CD8-positive, alpha-beta memory T cell (primary cell): ENCODE data around the gene IGF2BP1. TPM values are rescaled to one million over a fixed set of nuclear protein-coding genes. Genes with fewer than 3 reads are reported as not detected.

Experiments used
- CTCF ChIA-PET: fragments of 350-600 bp; sonication (Branson Sonifier 250); formaldehyde crosslinking; loops from one replicate; lab custom pipeline; 2021; ENCODE audit warnings: antibody characterized with exemption; lab: Charles Lee
- POLR2A ChIA-PET: fragments of 350-600 bp; sonication (Branson Sonifier 250); formaldehyde crosslinking; loops from one replicate; lab custom pipeline; 2021; ENCODE audit warnings: antibody characterized with exemption; lab: Charles Lee
- DNase-seq, 5 donors: peaks; one replicate each; pipeline versions ENCODE4 v3.0.0 to v3.0.0-alpha.2; 2020 to 2022; ENCODE audit warnings: mixed read lengths in 1 of 5
- H3K27ac ChIP-seq: one replicate; pipeline ENCODE4 v1.7.0; 2013; ENCODE audit warnings: low read depth, mild to moderate bottlenecking, low read length, moderate library complexity
- H3K27me3 ChIP-seq: 2 replicates; pipeline ENCODE4 v1.7.0; 2013; ENCODE audit warnings: low read length, mild to moderate bottlenecking; ENCODE audit not compliant: insufficient read depth, poor library complexity, severe bottlenecking
- H3K36me3 ChIP-seq: 2 replicates; pipeline ENCODE4 v1.7.0; 2013; ENCODE audit warnings: mild to moderate bottlenecking, low read length, moderate library complexity; ENCODE audit not compliant: insufficient read depth
- H3K4me1 ChIP-seq: 2 replicates; pipeline ENCODE4 v1.7.0; 2013; ENCODE audit warnings: mild to moderate bottlenecking, low read length, moderate library complexity; ENCODE audit not compliant: insufficient read depth
- H3K4me3 ChIP-seq: 2 replicates; pipeline ENCODE4 v1.7.0; 2013; ENCODE audit warnings: mild to moderate bottlenecking, low read length
- H3K9me3 ChIP-seq: 2 replicates; pipeline ENCODE4 v1.7.0; 2013; ENCODE audit warnings: mild to moderate bottlenecking, low read length
- H3K27ac Mint-ChIP-seq, 8 donors: one replicate each; pipeline ENCODE4 v1.8.0; 2020 to 2021; ENCODE audit warnings: mixed read lengths in 8 of 8, mild to moderate bottlenecking in 6 of 8, inconsistent platforms in 3 of 8, moderate library complexity in 3 of 8
- H3K27me3 Mint-ChIP-seq, 2 donors: one replicate each; pipeline ENCODE4 v1.8.0; 2020 to 2021; ENCODE audit warnings: mixed read lengths in 2 of 2, mild to moderate bottlenecking in 1 of 2, moderate library complexity in 1 of 2
- H3K36me3 Mint-ChIP-seq, 3 donors: one replicate each; pipeline ENCODE4 v1.8.0; 2020 to 2021; ENCODE audit warnings: mixed read lengths in 3 of 3, inconsistent platforms in 1 of 3, mild to moderate bottlenecking in 1 of 3
- H3K4me1 Mint-ChIP-seq, 3 donors: one replicate each; pipeline ENCODE4 v1.8.0; 2020 to 2021; ENCODE audit warnings: mixed read lengths in 3 of 3, inconsistent platforms in 1 of 3, mild to moderate bottlenecking in 1 of 3
- H3K4me3 Mint-ChIP-seq, 7 donors: one replicate each; pipeline ENCODE4 v1.8.0; 2020 to 2021; ENCODE audit warnings: mixed read lengths in 7 of 7, mild to moderate bottlenecking in 6 of 7, moderate library complexity in 4 of 7, inconsistent platforms in 2 of 7
- H3K9me3 Mint-ChIP-seq, 5 donors: one replicate each; pipeline ENCODE4 v1.8.0; 2020 to 2022; ENCODE audit warnings: mixed read lengths in 5 of 5, mild to moderate bottlenecking in 3 of 5, moderate library complexity in 2 of 5, inconsistent platforms in 1 of 5
- polyA plus RNA-seq: library from polyadenylated mRNA; unstranded; fragments of 300-500 nt; fragmentation: Illumina TruSeq; gene quantifications from one replicate; pipeline ENCODE4 v1.2.3, GENCODE V29; 2021
- total RNA-seq, 2 experiments: library from RNA; stranded (reverse); gene quantifications; one replicate each; pipeline ENCODE4 v1.2.3, GENCODE V29; 2021

IGF2BP1 gene
- total and polyA plus RNA-seq, 3 experiments from 2014 or later, result 0.24 to 0.28 TPM; not detected in 1

DNA sequence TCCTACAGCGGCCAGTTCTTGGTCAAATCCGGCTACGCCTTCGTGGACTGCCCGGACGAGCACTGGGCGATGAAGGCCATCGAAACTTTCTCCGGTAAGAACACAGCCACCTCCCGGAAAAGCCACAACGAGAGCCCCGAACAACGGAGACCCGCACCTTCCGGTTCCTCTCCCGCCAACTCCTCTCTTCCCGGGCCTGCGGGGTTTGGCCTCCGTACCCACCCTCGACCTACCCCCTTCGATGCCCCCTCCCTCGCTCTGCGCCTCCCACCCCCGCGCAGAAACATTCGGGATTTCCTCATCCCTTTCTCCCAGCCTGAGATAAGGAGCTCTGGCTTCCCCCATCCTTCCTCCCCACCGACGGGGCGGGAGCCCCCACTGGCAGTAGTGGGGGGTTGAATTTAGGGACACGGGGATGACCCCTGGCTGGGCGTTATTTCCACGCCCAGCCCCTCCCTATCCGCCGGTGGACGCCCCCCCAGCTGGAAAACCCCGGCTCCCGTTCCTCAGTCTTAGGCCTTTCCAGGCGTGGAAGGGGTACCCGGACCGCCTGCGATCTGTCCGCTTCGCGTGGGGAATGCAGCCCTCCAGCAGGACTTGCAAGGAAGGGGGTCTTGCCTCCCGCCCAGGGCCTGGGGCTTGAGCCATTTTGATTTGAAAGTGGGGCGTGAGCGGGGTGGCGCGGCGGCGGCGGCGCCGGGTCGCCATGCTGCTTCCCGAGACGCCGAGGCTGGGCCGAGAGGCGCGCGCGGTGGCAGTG is 822 bp downstream of the IGF2BP1 start:
- H3K36me3 Mint-ChIP-seq, result no peaks in the 10 kb centered on the region
- Histone ChIP-seq H3K4me1 (peaks cover 32% of the 10 kb centered on the region), H3K27me3 (peaks cover 72% of the 10 kb centered on the region), H3K27ac (peak overlapping the region; percentile 76), H3K4me3 (peak overlapping the region; percentile 25), H3K9me3 (no peaks in the 10 kb centered on the region), H3K36me3 (no peaks in the 10 kb centered on the region)
- peak overlapping the region in 6 of 7 donors; percentile 57 to 85 (median 64) for H3K4me3 Mint-ChIP-seq
- peaks cover 19 to 34% (median 30%) of the 10 kb centered on the region in 3 donors for H3K4me1 Mint-ChIP-seq
- peak overlapping the region in 2 of 8 donors; percentile 29 to 63 for H3K27ac Mint-ChIP-seq
- POLR2A ChIA-PET, result interaction anchor here (0.8 kb wide), 2 partner anchors 53 to 788 kb away, joined by 3 to 4 read pairs; partner anchors contain the start of gene SNF8
- peaks cover 73 to 92% of the 10 kb centered on the region in 2 donors for H3K27me3 Mint-ChIP-seq
- no peak for DNase-seq
- CTCF ChIA-PET, result no interaction called here
- H3K9me3 Mint-ChIP-seq, result peaks cover 0 to 11% (median 8%) of the 10 kb centered on the region in 5 donors

DNA sequence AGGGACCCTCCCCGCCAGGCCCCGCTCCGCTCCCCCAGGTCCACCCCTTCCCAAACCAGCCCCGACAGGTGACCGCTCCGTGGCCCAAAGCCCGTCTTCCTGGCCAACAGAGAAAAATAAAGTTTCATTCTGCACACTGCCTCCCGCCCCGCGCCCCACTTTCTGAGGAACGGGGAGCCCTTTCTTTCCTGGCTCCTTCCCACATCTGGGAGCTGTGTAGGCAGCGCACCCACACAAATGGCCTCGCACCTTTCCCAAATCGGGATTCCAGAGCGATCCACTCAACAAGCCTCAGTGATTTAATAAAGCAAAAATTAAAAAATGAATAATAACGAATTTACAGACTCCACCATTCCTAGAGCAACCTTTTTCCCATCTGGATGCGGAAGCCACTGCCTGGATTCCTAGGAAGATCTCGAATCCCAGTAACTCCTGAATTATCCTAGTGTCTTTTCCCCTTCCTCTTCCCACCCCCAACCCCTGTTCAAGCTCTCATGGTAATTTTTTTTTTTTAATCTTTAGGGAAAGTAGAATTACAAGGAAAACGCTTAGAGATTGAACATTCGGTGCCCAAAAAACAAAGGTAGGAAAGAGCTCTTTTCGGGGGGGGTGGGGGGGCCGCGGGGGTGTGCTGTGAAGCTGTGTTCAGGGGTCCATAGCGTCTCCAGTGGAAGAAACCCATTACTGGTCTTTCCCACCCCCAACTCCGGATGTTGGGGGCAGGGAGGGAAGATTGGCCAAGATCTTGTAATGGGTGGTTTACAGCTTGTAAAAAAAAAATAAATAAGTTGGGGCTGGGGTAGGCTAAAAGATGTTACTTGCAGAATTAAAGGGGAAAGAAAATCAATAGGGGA is 1.6 kb downstream of the IGF2BP1 start:
- ChIA-PET CTCF (no interaction called here), POLR2A (interaction anchor here (0.8 kb wide), 1 partner anchor 789 kb away, joined by 3 read pairs; no protein-coding TSS in a partner anchor)
- Mint-ChIP-seq H3K4me1 (peaks cover 19 to 38% (median 30%) of the 10 kb centered on the region in 3 donors), H3K4me3 (peak overlapping the region; percentile 34 to 82 (median 66)), H3K27me3 (peaks cover 80 to 93% of the 10 kb centered on the region in 2 donors), H3K9me3 (peaks cover 0 to 11% (median 8%) of the 10 kb centered on the region in 5 donors), H3K36me3 (no peaks in the 10 kb centered on the region), H3K27ac (peak overlapping the region in 4 of 8 donors; percentile 47 to 63 (median 56))
- Histone ChIP-seq H3K27me3 (peaks cover 79% of the 10 kb centered on the region), H3K4me3 (no peak overlapping the region), H3K36me3 (no peaks in the 10 kb centered on the region), H3K4me1 (peaks cover 32% of the 10 kb centered on the region), H3K9me3 (no peaks in the 10 kb centered on the region), H3K27ac (peak overlapping the region; percentile 76)
- DNase-seq, result no peak

DNA sequence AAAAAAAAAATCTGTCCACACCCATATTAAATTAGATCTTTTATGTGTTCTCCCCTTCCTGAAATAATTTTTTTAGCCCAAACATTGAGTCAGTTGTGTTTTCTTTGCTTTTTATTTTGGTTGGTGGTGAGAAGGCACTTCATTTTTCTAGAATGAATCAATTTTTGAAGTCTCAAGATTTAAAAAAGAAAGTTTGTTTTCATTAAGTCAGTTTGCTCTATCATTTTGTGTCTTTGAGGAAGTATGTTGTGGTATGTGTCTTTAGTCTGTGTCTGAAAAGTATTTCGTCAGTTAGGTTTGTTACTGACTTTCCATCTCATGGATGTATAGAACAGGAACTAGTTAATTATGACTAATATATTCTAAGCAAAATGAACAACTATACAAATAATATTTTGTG is 3.8 kb downstream of the IGF2BP1 start:
- no peak overlapping the region for H3K4me3 ChIP-seq
- Mint-ChIP-seq H3K4me3 (no peak overlapping the region), H3K36me3 (no peaks in the 10 kb centered on the region), H3K27me3 (peaks cover 86 to 95% of the 10 kb centered on the region in 2 donors), H3K9me3 (peaks cover 0 to 11% (median 5%) of the 10 kb centered on the region in 5 donors), H3K27ac (no peak overlapping the region), H3K4me1 (peaks cover 13 to 31% (median 21%) of the 10 kb centered on the region in 3 donors)
- peaks cover 30% of the 10 kb centered on the region for H3K4me1 ChIP-seq
- CTCF ChIA-PET, result no interaction called here
- H3K27me3 ChIP-seq, result peaks cover 68% of the 10 kb centered on the region
- no peaks in the 10 kb centered on the region for H3K36me3 ChIP-seq
- H3K27ac ChIP-seq, result peak overlapping the region; percentile 76
- H3K9me3 ChIP-seq, result no peaks in the 10 kb centered on the region
- DNase-seq, result no peak
- POLR2A ChIA-PET, result no interaction called here

DNA sequence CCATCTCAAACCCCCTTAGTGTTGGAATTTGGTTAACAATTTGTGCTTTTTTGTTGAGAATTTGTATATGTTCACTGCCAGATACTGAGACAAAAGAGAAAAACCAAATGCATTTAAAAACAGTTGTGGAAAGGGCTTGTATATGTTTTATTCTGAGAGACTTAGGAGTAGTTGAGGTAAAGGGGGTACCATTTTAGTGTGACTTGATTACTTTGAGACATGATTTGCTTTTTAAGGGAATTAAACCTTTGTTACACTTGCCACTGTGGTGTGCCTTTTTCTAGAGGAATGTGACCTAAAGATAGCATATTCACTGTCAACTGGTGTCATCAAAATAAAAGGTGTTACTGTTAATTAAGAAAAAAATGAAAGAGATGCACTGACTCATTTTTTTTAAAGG is 4.5 kb downstream of the IGF2BP1 start:
- H3K9me3 Mint-ChIP-seq, result peaks cover 0 to 11% (median 5%) of the 10 kb centered on the region in 5 donors
- H3K4me3 ChIP-seq, result no peak overlapping the region
- ChIA-PET POLR2A (no interaction called here), CTCF (no interaction called here)
- peaks cover 22% of the 10 kb centered on the region for H3K4me1 ChIP-seq
- H3K27me3 ChIP-seq, result peaks cover 61% of the 10 kb centered on the region
- H3K36me3 Mint-ChIP-seq, result no peaks in the 10 kb centered on the region
- peaks cover 9 to 26% (median 16%) of the 10 kb centered on the region in 3 donors for H3K4me1 Mint-ChIP-seq
- H3K4me3 Mint-ChIP-seq, result no peak overlapping the region
- no peak overlapping the region for H3K27ac Mint-ChIP-seq
- no peak for DNase-seq
- H3K27ac ChIP-seq, result peak overlapping the region; percentile 76
- H3K36me3 ChIP-seq, result no peaks in the 10 kb centered on the region
- H3K27me3 Mint-ChIP-seq, result peaks cover 83 to 97% of the 10 kb centered on the region in 2 donors
- no peaks in the 10 kb centered on the region for H3K9me3 ChIP-seq

DNA sequence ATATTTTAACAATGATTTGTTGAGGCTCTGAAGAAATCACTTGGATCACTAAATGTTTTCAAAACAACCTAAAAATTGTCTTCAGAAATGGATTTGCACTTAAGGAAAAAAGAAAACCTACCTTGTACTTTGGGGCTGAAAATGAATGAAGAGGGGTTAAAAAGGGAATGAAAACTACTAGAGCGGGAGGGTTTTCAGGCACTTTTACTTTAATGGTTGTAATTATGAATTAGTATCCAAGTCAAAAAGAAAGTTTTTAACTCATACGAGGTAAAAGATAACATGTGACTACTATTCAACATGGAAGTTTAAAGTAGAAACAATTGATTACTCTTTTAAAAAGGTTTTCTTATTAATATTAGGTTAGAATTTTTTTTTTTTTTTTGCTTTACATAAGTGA is 5.1 kb downstream of the IGF2BP1 start:
- H3K27ac ChIP-seq, result no peak overlapping the region
- no peak overlapping the region for H3K4me3 ChIP-seq
- Mint-ChIP-seq H3K27ac (no peak overlapping the region), H3K4me1 (peaks cover 5 to 19% (median 10%) of the 10 kb centered on the region in 3 donors), H3K9me3 (peaks cover 0 to 11% (median 5%) of the 10 kb centered on the region in 5 donors), H3K4me3 (no peak overlapping the region), H3K27me3 (peaks cover 76 to 97% of the 10 kb centered on the region in 2 donors), H3K36me3 (no peaks in the 10 kb centered on the region)
- H3K36me3 ChIP-seq, result no peaks in the 10 kb centered on the region
- ChIA-PET POLR2A (no interaction called here), CTCF (no interaction called here)
- peaks cover 16% of the 10 kb centered on the region for H3K4me1 ChIP-seq
- H3K27me3 ChIP-seq, result peaks cover 60% of the 10 kb centered on the region
- H3K9me3 ChIP-seq, result no peaks in the 10 kb centered on the region
- DNase-seq, result no peak

GRCh38 chr17:49002766-49003165 is 5.6 kb downstream of the IGF2BP1 start:
- ChIA-PET CTCF (no interaction called here), POLR2A (no interaction called here)
- peaks cover 5 to 15% (median 6%) of the 10 kb centered on the region in 3 donors for H3K4me1 Mint-ChIP-seq
- peaks cover 72 to 96% of the 10 kb centered on the region in 2 donors for H3K27me3 Mint-ChIP-seq
- H3K4me1 ChIP-seq, result peaks cover 12% of the 10 kb centered on the region
- H3K27ac ChIP-seq, result no peak overlapping the region
- H3K36me3 ChIP-seq, result no peaks in the 10 kb centered on the region
- no peak for DNase-seq
- H3K36me3 Mint-ChIP-seq, result no peaks in the 10 kb centered on the region
- H3K27ac Mint-ChIP-seq, result no peak overlapping the region
- H3K9me3 Mint-ChIP-seq, result peaks cover 0 to 11% (median 5%) of the 10 kb centered on the region in 5 donors
- peaks cover 59% of the 10 kb centered on the region for H3K27me3 ChIP-seq
- no peaks in the 10 kb centered on the region for H3K9me3 ChIP-seq
- H3K4me3 Mint-ChIP-seq, result no peak overlapping the region
- H3K4me3 ChIP-seq, result no peak overlapping the region

DNA sequence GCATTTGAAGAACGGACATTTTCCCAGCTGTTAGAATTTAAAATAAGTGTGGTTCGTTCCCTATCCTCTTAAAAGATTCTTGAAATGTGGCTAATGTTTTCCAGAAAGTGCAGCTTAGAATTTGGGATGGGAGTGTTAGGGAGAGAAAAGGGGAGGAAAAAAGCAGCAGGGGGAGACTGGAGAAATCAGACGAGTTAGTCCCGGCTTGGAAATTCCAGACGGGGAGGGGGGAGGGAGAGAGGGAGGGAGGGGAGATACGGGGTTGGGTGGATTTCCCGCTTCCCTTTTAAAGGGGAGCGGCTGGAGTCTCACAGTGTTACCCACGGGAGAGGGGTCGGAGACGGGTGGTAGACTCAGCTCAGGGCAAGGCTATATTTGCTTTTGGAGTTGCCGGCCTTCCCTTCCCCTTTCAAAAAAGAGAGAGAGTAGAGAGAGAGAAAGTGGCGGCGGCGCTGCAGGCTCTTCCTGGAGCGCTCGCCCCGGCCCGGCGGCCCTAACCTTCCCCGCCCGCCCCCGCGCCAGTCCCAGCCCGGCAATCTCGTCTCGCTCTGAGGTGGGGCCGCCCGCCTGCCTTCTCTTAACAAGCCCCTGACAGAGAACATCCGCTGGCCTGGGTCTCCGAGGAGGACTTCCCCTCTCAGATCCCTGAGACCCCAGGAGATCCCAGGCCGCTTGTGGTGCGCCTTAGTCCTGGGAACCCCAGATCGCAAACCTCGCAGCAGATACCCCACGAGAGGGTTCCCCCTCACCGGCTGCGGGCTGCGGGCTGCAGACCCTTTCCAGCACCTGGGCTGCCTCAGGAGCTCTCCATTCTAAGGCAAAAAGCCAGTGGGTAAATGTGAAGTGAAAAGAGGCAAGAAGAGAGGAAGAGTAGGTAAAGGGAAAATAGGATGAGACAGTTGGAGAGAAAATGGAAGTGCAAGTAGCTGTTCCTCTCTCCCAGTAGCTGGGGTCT is 6.6 kb downstream of the IGF2BP1 start:
- H3K4me3 ChIP-seq, result no peak overlapping the region
- H3K4me1 ChIP-seq, result peaks cover under 1% of the 10 kb centered on the region
- H3K27ac ChIP-seq, result no peak overlapping the region
- CTCF ChIA-PET, result no interaction called here
- Mint-ChIP-seq H3K4me1 (peaks cover under 1 to 4% (median under 1%) of the 10 kb centered on the region in 3 donors), H3K4me3 (no peak overlapping the region), H3K36me3 (no peaks in the 10 kb centered on the region), H3K27ac (peak overlapping the region in 1 of 8 donors; percentile 7), H3K27me3 (peaks cover 66 to 92% of the 10 kb centered on the region in 2 donors), H3K9me3 (peaks cover 0 to 11% (median 5%) of the 10 kb centered on the region in 5 donors)
- POLR2A ChIA-PET, result interaction anchor here (0.6 kb wide), 1 partner anchor 35 kb away, joined by 5 read pairs; no protein-coding TSS in a partner anchor
- H3K36me3 ChIP-seq, result no peaks in the 10 kb centered on the region
- no peaks in the 10 kb centered on the region for H3K9me3 ChIP-seq
- H3K27me3 ChIP-seq, result peaks cover 48% of the 10 kb centered on the region
- no peak for DNase-seq
